Measurements from ENCODE around the gene OSBPL6.
"Not testable (repeated sequence)": the region's sequence is repeated elsewhere in the genome, so short reads cannot be mapped to it uniquely, and the experiment has no call there.

Gene OSBPL6

DNA sequence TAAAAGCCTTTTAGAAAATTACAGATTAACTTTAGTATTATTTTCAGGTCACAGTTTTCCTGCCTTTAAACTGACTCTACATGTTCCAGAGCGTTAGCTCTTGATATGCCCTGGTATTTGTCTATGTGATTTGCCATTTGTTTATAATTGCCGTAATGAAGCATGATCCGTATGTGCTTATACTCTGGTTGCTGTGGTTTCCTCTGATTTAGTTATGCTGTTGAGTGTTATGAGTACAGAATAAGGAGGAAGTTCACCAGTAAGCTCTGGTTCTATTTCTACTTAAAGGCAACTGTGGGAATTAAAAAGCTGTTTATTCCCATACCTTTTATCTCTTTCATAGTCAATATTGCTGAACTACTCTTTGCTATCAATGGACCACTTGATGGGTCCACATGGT is 123.5 kb downstream of the OSBPL6 start:
- DNase-seq: no peak
- in situ Hi-C loops (cut with HindIII; ENCODE audit: low pct_ligation_motif_present, low pct_unique_long_range_greater_than_20kb, low sequenced_read_pairs): no loop called here

DNA sequence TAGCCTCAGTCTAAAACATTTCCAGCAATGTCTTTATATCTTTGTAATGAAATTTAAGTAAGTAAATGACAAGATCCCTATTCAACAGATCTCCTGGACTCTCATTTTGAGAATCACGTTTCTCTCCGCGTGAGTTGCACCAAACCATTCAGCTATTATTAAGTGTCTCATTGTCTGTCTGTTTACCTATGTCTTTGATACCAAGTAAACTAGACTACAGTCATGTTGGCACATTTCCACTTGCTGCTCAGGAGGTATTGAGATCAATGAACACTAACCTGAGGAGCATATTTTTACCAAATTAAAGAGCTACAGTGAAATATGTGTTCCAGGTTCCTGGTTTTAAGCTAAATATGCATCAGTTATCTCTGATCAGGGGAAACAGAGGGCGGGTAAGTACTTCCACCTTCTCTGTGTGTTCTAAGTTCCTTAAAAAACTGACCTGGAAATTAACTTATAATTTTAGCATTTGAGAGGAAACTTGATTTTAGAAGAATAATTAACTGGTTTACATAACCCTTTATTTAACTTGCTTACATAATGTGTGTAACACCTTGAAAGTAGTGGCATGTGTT is 125.8 kb downstream of the OSBPL6 start:
- in situ Hi-C loops (cut with HindIII; ENCODE audit: low pct_ligation_motif_present, low pct_unique_long_range_greater_than_20kb, low sequenced_read_pairs): no loop called here
- no peak for DNase-seq

DNA sequence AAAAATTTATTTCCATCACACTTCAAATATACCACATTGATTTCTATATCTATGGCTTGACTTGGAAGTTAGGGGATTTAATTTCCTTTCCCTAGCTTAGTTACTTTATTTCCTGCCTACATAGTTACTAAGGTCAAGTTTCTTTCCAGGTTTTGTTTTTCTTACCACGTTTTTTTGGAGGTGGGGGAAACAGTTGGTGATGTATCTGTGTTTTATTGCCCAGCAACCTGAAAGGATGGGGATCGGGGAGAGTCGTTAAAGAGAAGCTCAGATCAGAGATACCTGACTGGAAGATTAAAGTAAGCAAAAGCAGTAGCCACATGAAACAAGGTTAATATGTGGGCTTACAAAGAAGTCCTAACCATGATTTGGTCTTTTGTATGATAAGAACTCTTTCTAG is 127.8 kb downstream of the OSBPL6 start:
- no peak for DNase-seq
- in situ Hi-C loops (cut with HindIII; ENCODE audit: low pct_ligation_motif_present, low pct_unique_long_range_greater_than_20kb, low sequenced_read_pairs): no loop called here

DNA sequence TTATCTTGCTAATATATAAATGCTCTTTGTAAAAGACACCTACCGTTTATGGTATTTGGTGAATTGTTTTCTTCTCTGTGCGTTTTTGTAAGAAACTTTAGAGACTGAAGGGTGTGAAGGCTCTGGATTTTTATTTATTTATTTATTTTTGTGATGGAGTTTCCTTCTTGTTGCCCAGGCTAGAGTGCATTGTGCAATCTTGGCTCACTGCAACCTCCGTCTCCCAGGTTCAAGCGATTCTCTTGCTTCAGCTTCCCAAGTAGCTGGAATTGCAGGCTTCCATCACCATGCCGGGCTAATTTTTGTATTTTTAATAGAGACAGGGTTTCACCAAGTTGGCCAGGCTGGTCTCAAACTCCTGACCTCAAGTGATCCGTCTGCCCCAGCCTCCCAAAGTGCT is 129.0 kb downstream of the OSBPL6 start:
- DNase-seq; in situ Hi-C loops (cut with HindIII; ENCODE audit: low pct_ligation_motif_present, low pct_unique_long_range_greater_than_20kb, low sequenced_read_pairs): not testable (repeated sequence)

DNA sequence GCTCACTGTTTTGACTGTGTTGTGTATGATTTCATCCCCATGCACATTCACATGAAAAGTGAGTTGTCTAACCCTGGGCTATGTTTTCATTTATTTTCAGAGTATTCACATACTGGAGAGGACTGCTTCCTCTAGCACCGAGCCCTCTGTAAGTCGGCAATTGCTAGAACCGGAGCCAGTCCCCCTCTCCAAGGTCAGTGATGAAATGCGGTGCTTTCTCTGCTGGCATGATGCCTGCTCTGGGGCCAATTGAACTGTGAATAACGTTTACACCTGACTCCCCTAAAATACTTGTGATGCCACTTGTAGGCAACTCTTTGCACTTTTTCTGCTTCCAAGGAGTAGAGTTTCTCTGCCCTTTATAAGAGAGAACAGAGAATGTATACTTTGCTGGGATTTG is 129.8 kb downstream of the OSBPL6 start:
- in situ Hi-C loops (cut with HindIII; ENCODE audit: low pct_ligation_motif_present, low pct_unique_long_range_greater_than_20kb, low sequenced_read_pairs): no loop called here

DNA sequence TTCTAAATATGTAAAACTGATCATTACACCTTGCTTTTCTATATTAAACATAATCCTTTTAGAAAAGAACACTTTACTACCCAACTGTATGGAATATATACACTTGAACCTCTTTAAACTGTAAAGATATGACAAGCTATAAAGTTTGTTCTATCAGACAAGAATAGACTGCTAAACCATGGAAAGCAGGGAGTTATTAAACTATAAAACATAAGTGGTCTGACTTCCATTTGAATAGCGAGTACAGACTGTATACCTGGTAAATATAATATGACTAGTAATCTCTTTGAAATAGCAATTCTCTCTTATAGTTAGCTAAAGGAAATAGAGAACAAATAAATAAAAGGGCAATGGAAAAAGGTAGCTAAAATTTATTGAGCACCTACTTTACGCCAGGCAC is 131.0 kb downstream of the OSBPL6 start:
- DNase-seq: no peak
- in situ Hi-C loops (cut with HindIII; ENCODE audit: low pct_ligation_motif_present, low pct_unique_long_range_greater_than_20kb, low sequenced_read_pairs): no loop called here

More for the DNA sequence above, 129.8 kb downstream of the OSBPL6 start:
- no peak for DNase-seq

DNA sequence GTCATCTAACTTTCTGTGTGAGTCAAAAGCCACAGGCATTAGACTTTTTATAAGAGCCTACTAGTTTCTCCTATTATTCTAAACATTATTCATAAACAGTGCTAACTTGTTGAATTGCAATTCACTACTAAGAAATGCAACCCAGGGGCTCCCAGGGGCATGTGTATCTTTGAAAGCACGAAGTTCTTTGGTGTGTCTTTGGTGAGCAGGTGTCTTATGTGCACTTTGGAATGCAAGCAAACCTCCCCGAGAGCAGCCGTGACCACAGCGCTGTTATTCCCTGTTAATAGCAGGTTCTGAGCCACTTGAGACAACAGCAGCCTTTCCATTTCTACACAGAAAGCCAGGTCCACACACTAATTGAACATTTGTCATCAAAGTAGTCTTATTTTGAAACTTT is 133.2 kb downstream of the OSBPL6 start:
- in situ Hi-C loops (cut with HindIII; ENCODE audit: low pct_ligation_motif_present, low pct_unique_long_range_greater_than_20kb, low sequenced_read_pairs): no loop called here
- no peak for DNase-seq

DNA sequence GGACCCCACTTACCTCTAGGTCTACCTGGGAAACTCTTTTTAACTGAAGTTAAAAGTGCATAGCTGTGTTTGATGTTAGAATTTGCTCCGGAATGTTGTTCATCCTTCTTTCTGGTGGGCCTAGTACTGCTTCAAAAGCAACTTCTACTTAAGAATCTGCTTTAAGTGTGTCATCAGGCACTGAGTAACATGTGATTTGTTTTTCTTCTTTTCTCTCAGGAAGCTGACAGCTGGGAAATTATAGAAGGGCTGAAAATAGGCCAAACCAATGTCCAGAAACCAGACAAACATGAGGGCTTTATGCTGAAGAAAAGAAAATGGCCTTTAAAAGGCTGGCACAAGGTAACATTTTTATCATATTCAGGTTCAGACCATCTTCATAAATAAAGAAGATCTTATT is 133.7 kb downstream of the OSBPL6 start:
- in situ Hi-C loops (cut with HindIII; ENCODE audit: low pct_ligation_motif_present, low pct_unique_long_range_greater_than_20kb, low sequenced_read_pairs): no loop called here
- no peak for DNase-seq

DNA sequence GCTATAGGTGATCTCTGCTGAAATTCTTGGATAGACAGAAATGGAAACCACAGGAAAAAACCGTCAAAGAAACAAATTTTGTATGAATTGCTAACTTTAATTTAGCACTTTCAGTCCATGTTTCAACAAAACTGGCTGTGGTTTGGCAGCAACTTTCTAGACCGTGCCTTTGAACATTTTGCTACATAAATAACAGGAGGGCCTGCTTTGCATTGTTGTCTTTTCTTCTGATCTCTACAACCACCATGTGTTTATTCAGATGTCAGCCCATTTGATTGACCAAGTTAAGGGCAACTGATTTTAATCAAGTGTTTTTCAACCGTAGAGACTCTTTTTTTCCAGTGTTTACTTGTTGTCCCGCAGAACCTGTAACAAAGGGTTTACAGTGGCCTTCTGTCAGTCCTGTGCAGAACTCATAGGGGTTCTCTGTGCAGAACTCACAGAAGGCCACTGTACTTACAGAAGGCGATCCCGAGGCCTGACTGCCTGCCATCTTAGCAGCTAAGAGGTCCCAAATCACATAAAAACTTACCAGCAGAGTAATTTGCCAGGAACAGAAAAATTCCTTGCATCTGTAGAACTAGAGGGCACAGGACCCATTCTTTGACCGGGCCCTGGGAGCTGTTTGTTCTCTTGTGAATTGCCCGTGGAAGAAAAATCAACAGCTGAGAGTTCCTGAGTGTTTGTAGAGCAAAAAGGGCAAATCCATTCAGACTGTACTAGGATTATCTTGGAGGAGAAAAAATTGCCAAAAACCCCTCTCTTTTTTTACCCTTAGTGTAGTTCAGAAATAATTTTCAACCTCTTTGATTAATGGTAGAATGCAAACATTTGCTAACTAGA is 136.1 kb downstream of the OSBPL6 start:
- no peak for DNase-seq
- in situ Hi-C loops (cut with HindIII; ENCODE audit: low pct_ligation_motif_present, low pct_unique_long_range_greater_than_20kb, low sequenced_read_pairs): no loop called here

DNA sequence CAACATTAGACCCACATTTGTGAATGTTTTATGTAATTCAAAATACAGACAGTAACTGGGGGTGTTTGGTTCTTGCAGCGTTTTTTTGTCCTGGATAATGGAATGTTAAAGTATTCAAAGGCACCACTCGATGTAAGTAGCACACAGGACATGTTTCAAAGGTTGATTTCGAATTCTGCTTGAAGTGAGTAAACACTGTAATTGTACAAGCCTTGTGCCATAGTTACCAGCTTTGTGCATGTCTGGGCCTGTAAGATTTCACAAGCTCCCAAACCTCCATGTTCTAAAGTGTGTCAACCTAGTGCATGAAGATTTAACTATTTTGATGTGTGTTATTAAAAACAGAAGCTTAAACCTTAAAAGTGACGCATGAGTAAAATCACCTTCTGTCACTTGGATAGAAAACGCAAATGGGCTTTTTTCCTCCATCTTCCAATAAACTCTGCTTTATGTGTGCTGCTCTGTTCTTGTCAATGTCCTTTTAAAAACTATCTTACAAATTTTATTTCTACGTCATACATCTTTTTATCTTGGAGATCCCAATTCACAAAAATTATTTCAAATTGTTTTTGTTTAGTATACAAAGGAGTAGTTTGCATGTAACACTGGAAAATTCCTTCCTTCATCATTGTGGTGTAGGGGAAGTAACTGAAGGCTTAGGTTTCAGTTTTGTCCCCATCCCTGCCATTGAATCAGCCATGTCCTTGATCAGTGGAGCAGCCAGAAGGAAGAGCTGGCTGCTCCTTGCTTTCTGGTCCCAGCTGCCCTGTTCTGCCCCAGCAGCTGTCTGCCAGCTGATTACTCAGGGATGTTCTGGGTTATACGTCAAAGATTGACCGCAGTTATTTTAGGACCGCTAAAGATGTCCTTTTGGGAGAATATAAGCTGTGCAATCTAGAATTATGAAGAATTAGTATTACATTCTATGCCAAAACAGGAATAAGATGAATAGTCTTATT is 137.4 kb downstream of the OSBPL6 start:
- in situ Hi-C loops (cut with HindIII; ENCODE audit: low pct_ligation_motif_present, low pct_unique_long_range_greater_than_20kb, low sequenced_read_pairs): no loop called here
- no peak for DNase-seq

DNA sequence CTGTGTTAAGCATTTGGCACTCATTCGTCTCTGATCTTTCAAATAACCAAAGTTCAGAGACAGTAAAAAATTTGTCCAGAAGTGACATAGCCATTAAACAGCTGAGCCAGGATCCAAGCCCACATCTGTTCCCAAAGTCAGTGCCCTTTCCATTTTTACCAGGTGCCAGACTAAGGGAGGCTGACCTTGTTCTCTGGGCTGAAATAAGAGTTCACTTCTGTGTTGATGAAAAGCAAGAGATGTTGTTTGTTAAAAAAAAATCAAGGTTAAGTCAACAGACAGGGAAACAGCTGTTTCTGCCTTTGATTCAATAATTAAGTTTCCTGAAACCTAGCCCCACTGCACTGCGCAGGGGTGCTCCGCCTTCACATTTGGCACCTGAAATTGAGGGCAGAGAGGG is 139.5 kb downstream of the OSBPL6 start:
- in situ Hi-C loops (cut with HindIII; ENCODE audit: low pct_ligation_motif_present, low pct_unique_long_range_greater_than_20kb, low sequenced_read_pairs): no loop called here
- DNase-seq: no peak

DNA sequence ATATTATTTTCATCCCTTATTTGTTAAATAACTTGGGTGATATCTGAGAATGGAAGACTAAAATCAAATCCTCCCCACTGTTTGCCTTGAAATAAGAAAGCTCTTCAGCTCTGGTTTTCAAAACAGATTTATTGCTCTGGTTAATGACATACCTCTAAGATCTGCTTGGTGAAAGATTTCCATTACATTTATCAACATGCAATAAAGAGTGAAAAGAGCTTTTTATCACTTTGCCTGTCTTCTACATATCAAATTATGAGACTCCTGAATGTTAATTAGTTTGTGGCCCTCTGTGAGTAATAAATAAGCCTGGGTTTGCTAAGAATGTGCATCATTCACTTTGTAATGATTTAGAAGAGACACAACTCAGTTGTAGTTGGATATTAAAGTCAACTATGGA is 140.9 kb downstream of the OSBPL6 start:
- no peak for DNase-seq
- in situ Hi-C loops (cut with HindIII; ENCODE audit: low pct_ligation_motif_present, low pct_unique_long_range_greater_than_20kb, low sequenced_read_pairs): no loop called here

DNA sequence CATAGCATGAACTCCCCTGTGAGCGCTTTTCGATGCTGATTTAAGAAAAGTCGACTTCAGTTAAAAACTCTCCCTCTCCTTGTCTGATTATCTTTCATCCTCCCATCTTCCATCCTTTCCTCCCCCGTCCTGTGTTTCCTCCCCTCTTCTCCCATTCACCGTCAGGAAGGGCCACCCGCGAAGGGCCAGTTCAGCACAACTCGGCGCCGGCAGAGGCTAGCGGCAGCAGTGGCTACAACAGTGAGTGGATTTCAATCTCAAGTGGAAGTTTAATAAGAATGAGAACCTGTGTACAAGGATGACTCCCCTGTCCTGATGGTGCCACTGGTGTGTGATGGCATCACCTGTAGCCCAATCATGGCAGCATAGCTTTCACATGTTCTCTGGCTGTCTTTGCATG is 149.8 kb downstream of the OSBPL6 start:
- no peak for DNase-seq
- in situ Hi-C loops (cut with HindIII; ENCODE audit: low pct_ligation_motif_present, low pct_unique_long_range_greater_than_20kb, low sequenced_read_pairs): no loop called here

DNA sequence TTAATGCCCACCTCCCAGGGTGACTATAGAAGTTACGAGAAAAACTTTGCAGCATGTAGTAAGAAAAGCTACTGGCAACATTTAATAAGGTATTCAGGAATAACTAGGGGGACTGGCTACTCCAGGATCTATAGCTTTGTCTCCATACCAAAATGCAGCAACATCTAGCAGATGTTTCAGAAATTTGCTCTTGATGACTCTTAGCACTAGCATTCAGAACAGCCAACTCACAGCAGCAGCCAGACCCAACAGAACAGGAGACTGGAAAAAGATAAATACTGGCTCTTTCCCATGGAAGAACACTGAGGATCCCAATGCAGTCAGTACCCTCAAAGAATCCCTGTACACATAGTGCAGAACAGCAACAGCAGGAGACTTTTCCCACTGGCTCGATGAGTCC is 151.6 kb downstream of the OSBPL6 start:
- no peak for DNase-seq
- in situ Hi-C loops (cut with HindIII; ENCODE audit: low pct_ligation_motif_present, low pct_unique_long_range_greater_than_20kb, low sequenced_read_pairs): no loop called here

DNA sequence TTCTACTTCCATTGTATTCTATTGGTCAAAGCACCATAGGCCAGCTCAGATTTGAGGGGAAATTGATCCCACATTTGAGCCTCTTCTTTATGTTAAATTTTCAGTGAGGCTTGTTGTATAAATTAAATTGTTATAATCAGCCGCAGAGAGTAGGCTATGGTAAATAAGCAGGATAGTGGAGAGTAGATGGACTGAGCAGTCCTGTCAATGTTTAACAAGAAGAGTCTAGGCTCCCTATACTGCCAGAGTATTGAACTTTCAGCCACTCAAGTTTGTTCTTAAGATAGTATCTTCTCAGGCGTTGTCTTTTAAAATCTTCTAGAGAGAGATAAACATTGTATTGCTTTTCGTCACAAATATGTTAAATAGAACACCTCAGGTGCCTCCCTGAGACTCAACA is 155.7 kb downstream of the OSBPL6 start:
- in situ Hi-C loops (cut with HindIII; ENCODE audit: low pct_ligation_motif_present, low pct_unique_long_range_greater_than_20kb, low sequenced_read_pairs): no loop called here
- DNase-seq: no peak

DNA sequence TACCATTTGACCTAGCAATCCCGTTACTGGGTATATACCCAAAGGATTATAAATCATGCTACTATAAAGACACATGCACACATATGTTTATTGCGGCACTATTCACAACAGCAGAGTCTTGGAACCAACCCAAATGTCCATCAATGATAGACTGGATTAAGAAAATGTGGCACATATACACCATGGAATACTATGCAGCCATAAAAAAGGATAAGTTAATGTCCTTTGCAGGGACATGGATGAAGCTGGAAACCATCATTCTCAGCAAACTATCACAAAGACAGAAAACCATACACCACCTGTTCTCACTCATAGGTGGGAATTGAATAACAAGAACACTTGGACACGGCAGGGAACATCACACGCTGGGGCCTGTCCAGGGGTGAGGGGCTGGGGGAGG is 163.4 kb downstream of the OSBPL6 start:
- in situ Hi-C loops (cut with HindIII; ENCODE audit: low pct_ligation_motif_present, low pct_unique_long_range_greater_than_20kb, low sequenced_read_pairs); DNase-seq: not testable (repeated sequence)

DNA sequence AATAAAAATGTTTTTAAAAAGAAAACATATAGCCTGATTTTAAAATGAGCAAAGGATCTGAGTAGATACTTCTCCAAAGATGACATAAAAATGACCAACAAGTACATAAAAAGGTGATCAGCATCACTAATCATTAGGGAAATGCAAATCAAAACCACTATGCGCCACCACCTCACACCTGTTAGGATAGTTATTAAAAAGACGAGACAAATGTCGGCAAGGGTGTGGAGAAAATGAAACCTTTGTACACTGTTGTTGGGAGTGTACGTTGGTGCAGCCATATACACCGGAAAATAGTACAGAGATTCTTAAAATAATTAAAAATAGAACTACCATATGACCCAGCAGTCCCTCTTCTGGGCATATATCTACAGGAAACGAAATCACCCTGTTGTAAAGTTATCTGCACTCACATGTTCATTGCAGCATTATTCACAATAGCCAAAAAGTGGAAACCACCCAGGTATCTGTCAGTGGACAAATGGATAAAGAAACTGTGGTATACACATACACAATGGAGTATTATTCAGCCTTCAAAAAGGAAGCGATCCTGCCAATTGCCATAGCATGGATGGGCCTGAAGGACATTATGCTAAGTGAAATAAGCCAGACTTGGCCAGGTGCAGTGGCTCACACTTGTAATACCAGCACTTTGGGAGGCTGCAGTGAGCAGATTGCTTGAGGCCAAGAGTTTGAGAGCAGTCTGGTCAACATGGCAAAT is 165.0 kb downstream of the OSBPL6 start:
- in situ Hi-C loops (cut with HindIII; ENCODE audit: low pct_ligation_motif_present, low pct_unique_long_range_greater_than_20kb, low sequenced_read_pairs): no loop called here
- DNase-seq: no peak

DNA sequence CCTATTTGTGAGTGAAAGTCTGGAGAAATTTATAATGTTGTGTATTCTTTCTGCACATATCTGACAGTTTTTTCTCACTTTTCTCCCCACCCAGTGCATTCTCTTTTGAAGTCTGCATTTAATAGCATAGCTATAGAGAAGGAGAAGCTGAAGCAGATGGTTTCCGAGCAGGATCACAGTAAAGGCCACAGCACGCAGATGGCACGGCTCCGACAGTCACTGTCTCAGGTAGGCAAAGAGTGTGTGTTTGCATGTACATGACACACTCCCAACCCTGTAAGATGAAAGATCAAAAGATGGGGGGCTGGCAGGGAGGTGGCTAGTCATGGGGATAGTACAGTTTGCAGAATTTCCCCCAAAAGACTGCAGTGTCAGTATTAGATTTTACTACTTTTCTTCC is 167.3 kb downstream of the OSBPL6 start:
- DNase-seq: no peak
- in situ Hi-C loops (cut with HindIII; ENCODE audit: low pct_ligation_motif_present, low pct_unique_long_range_greater_than_20kb, low sequenced_read_pairs): no loop called here

DNA sequence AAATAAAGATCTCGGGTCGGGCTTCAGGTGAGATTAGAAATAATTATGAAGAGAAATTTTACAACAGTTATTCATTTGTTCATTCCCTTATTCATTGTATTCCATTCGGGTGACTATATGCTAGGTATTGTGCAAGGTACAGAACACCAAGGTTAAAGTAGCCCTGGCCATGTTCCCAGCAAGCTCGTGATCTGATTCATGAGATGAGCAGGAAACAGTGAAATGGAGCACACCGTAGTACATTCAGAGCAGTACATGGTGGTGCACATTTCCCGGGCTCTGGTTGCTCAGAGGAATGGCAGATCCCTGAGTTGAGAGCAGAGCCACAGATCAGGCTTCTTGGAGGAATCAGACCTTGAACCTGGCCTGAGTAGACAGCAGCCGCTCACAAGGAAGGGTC is 168.9 kb downstream of the OSBPL6 start:
- in situ Hi-C loops (cut with HindIII; ENCODE audit: low pct_ligation_motif_present, low pct_unique_long_range_greater_than_20kb, low sequenced_read_pairs): no loop called here
- DNase-seq: peak; percentile 38

All from ACHN (cell line).